NCI-H82 (cell line): ENCODE results near the gene YRDC.

ENCODE experiments used
- DNase-seq: peaks from one replicate; lab custom pipeline; 2025; lab: John Stamatoyannopoulos, UW

YRDC gene, protein sequence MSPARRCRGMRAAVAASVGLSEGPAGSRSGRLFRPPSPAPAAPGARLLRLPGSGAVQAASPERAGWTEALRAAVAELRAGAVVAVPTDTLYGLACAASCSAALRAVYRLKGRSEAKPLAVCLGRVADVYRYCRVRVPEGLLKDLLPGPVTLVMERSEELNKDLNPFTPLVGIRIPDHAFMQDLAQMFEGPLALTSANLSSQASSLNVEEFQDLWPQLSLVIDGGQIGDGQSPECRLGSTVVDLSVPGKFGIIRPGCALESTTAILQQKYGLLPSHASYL

DNA sequence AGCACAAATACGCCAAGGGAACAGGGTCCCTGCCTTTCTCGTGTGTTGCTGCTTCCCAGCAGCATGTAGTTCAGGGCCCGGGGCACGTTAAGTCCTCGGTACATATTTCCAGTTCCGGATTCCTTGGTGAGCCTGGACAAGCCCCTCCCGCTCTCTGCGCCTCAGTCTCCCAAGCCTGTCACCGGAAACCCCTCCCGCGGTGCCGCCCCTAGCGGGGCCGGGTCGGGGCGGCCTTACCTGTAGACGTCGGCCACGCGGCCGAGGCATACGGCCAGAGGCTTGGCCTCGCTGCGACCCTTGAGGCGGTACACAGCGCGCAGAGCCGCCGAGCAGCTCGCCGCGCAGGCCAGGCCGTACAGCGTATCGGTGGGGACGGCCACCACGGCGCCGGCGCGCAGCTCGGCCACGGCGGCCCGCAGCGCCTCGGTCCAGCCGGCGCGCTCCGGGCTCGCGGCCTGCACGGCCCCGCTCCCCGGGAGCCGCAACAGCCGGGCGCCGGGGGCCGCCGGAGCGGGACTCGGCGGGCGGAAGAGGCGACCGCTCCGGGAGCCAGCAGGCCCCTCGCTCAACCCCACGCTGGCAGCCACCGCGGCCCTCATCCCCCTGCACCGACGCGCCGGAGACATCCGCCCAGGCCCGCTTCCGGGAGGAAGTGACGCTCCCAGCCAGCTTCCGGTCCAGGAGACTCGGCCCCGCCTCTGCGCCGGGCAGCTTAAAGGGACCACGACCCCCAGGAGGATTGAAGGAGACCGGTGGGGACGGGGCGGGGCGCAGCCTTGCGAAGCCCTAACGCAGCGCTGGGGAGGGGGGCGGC, at the start of gene YRDC, which contains the start of gene C1orf122:
YRDC (minus strand) TSS at position 654 of the 814 bp plus-strand sequence; CDS start at position 626, 28 bp downstream.
C1orf122 (plus strand) TSS at position 236 of the 814 bp plus-strand sequence. CDS start 615 bp downstream, outside the sequence.
- peak; percentile 98 for DNase-seq

DNA sequence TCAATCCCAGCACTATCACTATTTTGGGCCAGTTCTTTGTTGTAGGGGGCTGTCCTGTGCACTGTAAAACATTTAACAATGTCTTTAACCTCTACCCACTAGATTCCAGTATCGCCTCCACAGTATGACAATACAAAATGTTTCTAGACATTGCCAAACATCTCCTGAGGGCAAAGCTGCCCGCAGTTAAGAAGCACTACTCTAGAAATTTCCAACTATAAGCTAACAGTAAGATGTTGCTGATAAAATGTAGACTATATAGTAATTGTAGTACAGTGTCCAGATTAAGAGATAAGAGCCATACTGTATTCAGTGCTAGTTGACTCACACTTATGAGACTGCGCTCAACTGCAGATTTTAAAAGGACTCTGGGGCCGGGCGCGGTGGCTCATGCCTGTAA, 46.4 kb upstream of the YRDC start:
- no peak for DNase-seq

DNA sequence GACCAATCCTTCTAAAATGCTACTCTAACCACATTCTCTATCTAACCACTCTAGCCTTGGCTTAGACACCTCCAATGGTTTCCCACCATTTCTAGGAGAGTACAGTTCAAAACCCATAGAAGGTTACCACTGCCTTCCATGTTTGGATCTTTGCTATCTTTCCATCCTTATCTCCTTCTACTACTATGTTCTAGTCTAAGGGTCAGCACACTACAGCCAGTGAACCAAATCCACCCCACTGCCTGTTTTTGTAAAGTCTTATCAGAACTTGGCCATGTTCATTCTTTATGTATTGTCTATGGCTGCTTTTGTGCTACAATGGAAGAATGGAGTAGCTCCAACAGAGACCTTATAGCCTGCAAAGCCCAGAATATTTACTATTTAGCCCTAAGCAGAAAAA, 45.1 kb upstream of the YRDC start:
- no peak for DNase-seq

DNA sequence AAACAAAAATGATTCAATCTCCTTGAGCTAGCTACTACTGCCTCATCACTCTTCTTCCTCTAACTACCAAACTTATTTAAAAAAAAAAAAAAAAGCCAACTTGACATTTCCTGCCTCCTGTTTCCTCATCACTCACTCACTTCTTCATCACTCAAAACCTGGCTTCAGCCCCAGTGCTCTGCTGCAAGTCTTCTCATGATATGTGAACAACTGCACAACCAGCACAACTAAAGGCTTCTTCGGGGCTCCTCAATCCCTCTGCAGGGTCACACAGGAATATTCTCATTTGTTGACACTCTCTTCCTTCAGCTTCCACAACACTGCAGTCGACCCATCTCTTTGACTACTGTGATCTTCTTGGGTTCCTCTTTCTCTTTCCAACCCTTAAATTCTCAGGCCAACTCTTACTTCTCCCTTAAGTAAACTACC, 43.8 kb upstream of the YRDC start:
- DNase-seq, result no peak

DNA sequence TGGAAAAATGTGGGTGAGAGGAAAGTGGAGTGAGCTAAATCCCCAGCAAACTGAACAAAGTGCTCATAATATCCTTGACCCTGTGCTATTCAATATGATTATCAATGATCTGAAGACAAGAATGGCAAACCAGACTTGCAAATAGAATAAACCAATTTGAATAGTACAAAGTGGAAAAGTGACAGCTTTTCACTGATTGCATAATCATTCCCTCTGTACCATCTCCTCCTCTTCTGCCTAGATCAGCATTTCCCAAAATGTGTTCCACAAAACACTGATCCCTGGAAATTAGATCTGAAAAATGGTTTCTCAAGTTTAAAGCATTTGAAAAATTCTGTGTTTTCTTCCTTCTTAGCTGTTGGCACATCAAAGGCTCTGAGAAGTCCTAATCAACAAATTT, 43.3 kb upstream of the YRDC start:
- no peak for DNase-seq

DNA sequence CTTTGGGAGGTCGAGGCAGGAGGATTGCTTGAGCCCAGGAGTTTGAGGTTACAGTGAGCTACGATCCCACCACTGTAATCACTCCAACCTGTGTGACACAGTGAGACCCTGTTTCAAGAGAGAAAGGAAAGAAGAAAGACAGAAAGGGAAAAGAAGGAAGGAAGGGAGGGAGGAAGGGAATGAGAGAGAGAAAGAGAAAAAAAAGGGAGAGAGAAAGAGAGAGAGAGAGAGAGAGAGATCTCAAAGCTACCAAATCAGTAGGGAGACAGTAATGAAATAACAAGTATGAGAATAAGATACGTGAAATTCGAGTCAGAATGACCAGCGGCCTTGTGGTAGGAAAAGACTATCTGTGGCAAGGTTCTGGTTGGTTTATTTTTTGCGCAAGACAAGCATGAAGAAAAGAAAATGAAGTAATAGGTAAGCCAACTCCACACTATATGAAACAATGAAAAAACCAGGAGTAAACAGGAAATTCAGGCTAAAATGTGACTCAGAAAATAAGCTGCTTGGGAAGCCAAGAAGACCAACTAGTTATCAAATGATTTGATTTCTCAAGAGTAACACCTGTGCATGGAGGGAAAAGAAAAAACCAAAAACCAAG, 42.4 kb upstream of the YRDC start:
- no peak for DNase-seq

DNA sequence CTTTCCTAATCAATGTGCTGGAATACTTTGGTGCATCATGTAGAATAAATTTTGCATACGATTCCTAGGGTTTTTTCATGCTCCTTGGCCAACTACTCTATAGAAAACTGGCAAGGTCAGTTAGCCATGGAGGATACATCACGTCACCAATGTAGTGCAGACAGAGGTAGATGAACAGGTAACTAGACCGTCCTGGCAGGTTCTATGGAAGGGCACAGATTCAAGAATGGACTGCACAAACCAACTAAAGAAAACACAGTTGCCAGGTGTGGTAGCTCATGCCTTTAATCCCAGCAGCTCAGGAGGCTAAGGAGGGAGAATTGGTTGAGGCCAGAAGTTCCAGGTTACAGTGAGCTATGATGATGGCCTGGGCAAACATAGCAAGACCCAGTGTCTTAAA, 41.5 kb upstream of the YRDC start:
- no peak for DNase-seq

DNA sequence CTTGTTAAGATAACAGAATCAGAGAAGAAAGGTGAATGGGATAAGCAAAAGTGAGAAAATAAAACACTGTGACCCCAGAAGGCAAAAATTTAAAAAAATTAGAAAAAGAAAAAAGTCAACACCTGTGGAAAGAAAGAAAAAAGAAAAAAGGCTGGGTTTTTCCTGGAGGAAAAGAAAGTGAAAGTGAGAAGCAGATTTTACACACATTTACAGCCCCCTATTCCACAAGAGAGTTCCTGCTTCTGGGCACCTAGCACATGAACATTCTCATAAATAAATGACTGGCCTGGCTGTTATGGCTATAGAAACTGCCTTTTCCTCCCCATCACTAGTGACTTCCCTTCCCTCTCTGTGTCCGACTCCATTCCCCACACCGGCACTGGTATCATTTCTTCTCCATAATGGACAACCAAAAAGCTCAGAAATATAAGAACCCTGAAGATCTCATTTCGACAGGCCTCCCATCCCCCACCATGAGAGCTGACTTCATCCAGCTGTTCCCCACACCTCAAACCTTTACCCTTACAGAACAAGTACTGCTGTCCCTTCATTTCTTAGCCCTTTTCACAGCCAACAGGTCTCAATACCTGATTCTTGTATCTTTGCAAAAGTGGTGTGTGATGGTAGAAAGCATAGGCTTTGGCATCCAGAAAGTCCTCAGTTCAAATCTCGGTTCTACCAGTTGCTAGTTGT, 38.8 kb upstream of the YRDC start:
- no peak for DNase-seq

DNA sequence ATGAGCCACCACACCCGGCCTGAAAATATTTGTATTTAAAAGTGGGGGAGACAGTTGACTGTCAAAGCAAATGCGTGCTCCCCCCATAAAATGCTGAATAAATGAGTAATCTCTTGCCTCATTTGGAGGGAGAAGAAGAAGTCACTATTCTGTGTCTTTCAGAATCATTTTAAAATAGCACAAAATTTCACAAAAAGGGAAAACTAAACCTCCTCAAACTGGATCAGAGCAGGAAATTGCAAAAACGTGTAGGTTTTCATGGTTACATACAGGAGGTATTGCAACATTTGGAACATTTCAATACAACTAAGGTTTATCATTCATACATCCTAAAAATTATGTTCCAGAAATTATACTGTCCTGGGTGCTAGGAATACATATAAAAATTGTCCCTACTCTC, 37.8 kb upstream of the YRDC start:
- DNase-seq, result no peak

DNA sequence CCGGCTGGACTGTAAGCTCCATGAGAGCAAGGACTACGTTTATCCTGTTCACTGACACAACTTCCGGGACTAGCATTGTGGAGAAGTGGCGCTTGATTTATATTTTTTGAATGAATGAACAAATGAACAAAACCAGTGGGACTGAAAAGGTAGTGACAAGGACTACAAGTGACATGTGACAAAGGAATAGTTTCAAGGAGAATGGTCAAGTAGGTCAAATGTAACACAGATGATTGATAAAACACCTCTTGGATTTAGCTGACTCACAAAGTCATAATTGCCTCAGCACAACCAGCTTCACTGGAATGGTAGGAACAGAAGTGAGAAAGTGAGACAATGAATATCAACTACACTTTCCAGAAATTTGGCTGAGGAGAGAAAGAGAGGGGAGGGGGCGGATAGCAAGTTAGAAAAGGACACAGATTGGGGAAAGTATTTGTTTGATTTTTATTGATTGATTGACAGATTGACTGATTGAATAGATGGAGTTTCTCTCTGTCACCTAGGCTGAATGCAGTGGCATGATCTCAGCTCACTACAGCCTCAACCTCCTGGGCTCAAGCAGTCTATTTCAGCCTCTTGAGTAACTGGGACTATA, 37.1 kb upstream of the YRDC start:
- no peak for DNase-seq

DNA sequence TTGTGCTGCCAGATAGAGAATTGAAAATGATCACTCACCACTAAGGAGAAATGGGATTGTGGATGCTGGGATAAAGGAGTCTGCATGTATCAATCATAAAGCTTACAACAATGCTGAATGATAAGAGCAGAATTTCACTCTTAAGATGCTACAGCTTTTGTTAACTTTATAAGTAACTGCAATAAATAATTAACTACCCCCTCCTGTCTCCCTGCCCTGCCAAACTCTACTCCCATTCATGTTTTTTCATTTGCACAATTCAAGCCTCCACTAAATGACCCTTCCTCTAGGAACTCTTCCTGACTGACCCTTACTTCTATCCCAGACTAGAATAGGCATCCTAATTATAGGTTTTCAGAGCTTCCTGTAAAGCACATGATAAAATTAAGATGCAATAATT, 36.5 kb upstream of the YRDC start:
- no peak for DNase-seq

DNA sequence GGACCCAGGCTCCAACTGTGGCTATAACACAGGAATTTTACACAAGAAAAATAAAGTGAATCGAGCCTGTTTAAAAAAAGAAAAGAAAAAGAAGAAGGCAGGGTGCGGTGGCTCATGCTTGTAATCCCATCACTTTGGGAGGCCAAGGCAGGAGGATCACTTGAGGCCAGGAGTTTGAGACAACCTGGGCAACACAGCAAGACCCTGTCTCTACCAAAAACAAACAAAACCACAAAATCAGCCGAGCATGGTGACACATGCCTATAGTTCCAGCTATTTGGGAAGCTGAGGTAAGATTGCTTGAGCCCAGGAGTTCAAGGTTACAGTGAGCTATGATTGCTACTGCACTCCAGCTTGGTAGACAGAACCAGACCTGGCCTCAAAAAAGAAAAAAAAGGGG, 33.6 kb upstream of the YRDC start:
- no peak for DNase-seq

DNA sequence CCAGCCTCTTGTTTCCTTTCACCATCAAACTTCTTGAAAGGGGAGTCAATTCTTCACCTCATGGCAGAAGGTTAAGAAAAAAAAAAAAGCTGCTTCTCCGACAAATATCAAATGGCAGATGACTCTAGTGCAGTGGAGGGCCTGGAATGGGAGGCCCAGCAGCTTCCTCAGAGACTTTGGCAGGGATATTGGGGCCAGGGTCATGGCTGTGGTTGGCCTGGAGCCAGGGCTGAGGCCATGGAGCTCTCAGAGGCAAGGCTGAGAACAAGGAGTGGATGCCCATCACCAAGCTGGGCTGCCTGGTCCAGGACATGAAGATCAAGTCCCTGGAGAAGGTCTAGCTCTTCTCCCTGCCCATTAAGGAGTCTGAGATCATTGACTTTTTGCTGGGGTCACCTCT, 32.7 kb upstream of the YRDC start:
- DNase-seq, result no peak

DNA sequence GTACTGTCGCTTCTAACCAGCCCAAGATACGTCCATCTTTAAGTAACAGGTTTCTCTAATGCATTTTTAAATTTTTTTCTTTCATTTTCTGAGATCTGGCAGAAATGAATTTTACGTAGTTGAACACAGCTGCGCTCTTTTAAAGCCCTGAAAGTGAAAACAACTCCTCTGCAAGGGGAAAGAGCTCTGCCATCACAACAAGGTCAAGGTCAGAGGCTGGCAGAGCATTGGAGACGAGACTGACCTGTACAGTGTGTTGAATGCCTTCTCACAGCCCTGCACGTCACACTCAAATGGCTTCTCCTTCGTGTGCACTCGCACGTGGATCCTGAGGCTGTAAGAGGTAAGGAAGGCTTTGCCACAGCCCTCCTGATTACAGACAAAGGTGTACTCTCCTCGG, 31.7 kb upstream of the YRDC start:
- DNase-seq, result no peak

DNA sequence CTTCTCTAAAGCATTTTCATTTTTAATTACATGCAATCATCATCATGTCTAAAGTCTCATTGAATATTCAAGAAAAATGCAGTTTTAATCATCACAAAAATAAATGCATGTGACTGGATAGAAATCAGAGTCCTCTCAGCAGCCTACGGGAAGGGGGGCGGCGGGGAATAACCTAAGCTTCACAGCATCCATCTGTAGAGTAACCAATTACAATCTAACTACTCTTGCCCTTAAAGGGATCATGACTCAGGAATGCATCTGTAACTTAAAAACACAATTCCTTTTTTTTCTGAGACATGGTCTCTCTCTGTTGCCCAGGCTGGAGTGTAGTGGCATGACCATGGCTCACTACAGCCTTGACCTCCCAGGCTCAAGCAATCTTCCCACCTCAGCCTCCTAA, 28.8 kb upstream of the YRDC start:
- no peak for DNase-seq

DNA sequence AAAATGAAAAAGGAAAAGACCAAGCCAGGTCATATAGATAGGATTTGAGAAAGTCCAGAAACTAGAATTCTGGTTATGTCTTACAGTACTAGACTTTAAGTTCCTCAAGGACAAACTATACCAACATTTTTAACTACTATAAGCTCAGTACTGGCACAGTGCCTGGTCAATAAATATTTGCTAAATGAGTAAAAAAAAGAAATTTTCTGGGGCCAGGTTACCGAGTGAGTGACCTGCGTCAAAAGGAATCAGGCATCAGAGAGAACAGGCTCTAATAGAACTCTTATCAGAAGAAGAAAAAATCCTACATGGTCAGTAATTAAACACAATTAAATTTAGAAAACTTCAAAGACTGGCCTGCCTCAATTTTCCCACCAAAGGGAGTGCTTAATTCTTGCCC, 23.8 kb upstream of the YRDC start:
- no peak for DNase-seq

DNA sequence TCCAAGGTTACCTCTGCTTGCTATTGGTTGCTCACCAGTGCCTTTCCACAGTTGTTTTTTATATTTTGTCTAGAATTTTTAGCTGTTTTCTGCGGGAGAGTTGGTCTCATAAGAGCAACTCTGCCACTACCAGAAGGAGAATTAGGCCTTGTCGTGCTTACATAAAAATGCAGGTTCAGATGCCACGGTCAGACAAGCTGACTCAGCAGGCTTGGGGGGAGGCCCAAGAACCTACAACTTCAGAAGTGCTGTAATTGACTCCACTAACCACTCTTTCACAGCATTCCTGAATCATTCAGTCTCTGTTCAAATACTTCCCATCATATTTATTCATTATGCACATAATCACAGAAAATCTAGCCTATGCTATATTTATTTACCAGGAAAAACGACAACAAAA, 23.1 kb upstream of the YRDC start:
- DNase-seq, result no peak

DNA sequence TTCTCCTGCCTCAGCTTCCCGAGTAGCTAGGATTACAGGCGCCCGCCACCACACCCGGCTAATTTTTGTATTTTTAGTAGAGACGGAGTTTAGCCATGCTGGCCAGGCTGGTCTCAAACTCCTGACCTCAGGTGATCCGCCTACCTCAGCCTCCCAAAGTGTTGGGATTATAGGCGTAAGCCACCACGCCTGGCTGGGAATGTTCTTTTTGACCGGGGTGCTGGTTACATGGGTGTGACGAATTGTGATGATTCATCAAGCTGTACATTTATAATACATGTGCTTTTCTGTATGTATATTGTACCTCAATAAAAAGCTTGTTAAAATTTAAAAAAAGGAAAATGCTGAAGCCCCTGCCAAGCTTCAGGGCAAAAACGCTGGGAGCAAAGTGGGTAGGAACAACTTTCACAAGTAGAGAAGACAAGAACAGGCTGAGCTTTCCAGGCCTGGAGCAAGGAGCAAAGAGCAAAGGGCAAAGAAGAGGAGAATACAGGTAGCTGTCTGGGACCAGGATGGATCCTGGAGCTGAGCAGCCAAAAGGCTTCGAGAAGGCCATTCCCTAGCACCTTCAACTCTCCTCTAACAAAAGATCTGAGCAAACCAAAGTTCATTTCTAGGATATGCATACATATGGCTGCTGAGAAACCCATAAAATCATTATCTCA, 20.5 kb upstream of the YRDC start:
- DNase-seq, result no peak

DNA sequence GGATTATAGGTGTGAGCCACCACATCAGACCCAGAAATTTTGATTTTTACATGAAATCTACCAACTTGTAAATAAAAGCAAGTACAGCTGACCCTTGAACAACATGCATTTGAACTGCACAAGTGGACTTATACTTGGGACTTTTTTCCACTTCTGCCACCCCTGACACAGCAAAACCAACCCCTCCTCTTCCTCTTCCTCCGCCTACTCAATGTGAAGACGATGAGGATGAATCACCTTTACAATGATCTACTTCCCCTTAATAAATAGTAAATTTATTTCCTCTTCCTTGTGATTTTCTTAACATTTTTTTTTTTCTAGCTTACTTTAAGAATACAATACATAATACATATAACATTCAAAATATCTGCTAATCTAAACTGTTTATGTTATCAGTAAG, 17.5 kb upstream of the YRDC start:
- DNase-seq, result no peak

DNA sequence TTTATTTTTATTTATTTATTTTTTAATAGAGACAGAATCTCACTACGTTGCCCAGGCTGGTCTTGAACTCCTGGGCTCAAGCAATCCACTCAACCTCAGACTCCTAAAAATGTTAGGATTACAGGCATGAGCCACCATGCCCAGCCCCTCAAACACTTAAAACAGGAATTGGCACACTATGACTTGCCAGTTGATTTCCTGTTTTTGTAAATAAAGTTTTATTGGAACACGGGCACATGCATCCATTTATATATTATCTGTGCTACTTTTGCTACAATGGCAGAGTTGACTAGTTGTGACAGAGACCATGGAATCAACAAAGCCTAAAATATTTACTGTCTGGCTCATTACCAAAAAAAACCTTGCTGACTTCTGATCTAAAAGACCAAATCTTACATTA, 16.0 kb upstream of the YRDC start:
- DNase-seq, result no peak
